Stomach (tissue), 4 donors: ENCODE data around the gene PLP1.

Source experiments
- CTCF ChIP-seq, 7 experiments: fragments of 450-650 bp in 4 of 7; fragments of 200-600 bp in 3 of 7; sonication (generic) in 3 of 7; IDR thresholded peaks; one replicate each; pipeline ENCODE4 v1.5.1; 2016 to 2019; ENCODE audit warnings: antibody characterized with exemption in 7 of 7, control low read depth in 2 of 7, mild to moderate bottlenecking in 1 of 7
- EP300 ChIP-seq: sonication (generic); formaldehyde crosslinking; IDR thresholded peaks from one replicate; pipeline ENCODE4 v1.6.1; 2017; ENCODE audit warnings: antibody characterized with exemption

- TF ChIP-seq EP300 (no peak), CTCF (IDR thresholded peaks at IDR 0.05) (no peak)
Observed at GRCh38 chrX:103730796-103731493, 45.7 kb upstream of the PLP1 start.
